ENCODE measurements around the gene SDC3.

DNA sequence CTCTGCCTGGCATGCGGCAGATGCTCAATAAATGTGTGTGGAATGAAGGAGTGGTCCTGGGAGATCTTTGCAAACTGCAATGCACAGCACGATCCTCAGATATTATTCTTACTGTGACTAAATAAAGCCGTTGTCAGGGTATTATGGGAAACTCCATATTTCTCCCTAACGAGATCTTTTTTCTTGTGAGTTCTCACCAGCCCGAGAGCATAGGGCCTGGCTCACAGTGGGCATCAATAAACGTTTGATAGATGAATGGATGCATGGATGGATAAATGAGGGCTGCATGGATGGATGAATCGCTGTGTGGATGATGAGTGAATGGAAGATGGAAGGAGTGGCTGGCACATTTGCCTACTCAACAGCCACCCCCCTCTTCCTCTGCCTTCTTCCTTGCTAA lies 69.6 kb downstream of the SDC3 start:
- TF ChIP-seq, protein P1, sequence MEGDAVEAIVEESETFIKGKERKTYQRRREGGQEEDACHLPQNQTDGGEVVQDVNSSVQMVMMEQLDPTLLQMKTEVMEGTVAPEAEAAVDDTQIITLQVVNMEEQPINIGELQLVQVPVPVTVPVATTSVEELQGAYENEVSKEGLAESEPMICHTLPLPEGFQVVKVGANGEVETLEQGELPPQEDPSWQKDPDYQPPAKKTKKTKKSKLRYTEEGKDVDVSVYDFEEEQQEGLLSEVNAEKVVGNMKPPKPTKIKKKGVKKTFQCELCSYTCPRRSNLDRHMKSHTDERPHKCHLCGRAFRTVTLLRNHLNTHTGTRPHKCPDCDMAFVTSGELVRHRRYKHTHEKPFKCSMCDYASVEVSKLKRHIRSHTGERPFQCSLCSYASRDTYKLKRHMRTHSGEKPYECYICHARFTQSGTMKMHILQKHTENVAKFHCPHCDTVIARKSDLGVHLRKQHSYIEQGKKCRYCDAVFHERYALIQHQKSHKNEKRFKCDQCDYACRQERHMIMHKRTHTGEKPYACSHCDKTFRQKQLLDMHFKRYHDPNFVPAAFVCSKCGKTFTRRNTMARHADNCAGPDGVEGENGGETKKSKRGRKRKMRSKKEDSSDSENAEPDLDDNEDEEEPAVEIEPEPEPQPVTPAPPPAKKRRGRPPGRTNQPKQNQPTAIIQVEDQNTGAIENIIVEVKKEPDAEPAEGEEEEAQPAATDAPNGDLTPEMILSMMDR (IDR thresholded peaks at IDR 0.05): no peak
- TF ChIP-seq, protein P2, sequence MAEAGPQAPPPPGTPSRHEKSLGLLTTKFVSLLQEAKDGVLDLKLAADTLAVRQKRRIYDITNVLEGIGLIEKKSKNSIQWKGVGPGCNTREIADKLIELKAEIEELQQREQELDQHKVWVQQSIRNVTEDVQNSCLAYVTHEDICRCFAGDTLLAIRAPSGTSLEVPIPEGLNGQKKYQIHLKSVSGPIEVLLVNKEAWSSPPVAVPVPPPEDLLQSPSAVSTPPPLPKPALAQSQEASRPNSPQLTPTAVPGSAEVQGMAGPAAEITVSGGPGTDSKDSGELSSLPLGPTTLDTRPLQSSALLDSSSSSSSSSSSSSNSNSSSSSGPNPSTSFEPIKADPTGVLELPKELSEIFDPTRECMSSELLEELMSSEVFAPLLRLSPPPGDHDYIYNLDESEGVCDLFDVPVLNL (CRISPR knock-in tag; IDR thresholded peaks at IDR 0.05; ENCODE audit: borderline replicate concordance, low read depth): no peak
- TF ChIP-seq MXD4 (CRISPR knock-in tag; IDR thresholded peaks at IDR 0.05; ENCODE audit: borderline replicate concordance) (no peak), NR2C2 (CRISPR knock-in tag; IDR thresholded peaks at IDR 0.05) (no peak), NFYB (CRISPR knock-in tag; conservative IDR thresholded peaks at IDR 0.05; ENCODE audit: low read depth) (no peak), SP1 (CRISPR knock-in tag; conservative IDR thresholded peaks at IDR 0.05) (no peak), ZNF423 (CRISPR knock-in tag; IDR thresholded peaks at IDR 0.05) (no peak), ETV6 (CRISPR knock-in tag; IDR thresholded peaks at IDR 0.05) (no peak)
- TF ChIP-seq, protein P3, sequence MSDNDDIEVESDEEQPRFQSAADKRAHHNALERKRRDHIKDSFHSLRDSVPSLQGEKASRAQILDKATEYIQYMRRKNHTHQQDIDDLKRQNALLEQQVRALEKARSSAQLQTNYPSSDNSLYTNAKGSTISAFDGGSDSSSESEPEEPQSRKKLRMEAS (CRISPR knock-in tag; IDR thresholded peaks at IDR 0.05): no peak
- TF ChIP-seq, protein P4, sequence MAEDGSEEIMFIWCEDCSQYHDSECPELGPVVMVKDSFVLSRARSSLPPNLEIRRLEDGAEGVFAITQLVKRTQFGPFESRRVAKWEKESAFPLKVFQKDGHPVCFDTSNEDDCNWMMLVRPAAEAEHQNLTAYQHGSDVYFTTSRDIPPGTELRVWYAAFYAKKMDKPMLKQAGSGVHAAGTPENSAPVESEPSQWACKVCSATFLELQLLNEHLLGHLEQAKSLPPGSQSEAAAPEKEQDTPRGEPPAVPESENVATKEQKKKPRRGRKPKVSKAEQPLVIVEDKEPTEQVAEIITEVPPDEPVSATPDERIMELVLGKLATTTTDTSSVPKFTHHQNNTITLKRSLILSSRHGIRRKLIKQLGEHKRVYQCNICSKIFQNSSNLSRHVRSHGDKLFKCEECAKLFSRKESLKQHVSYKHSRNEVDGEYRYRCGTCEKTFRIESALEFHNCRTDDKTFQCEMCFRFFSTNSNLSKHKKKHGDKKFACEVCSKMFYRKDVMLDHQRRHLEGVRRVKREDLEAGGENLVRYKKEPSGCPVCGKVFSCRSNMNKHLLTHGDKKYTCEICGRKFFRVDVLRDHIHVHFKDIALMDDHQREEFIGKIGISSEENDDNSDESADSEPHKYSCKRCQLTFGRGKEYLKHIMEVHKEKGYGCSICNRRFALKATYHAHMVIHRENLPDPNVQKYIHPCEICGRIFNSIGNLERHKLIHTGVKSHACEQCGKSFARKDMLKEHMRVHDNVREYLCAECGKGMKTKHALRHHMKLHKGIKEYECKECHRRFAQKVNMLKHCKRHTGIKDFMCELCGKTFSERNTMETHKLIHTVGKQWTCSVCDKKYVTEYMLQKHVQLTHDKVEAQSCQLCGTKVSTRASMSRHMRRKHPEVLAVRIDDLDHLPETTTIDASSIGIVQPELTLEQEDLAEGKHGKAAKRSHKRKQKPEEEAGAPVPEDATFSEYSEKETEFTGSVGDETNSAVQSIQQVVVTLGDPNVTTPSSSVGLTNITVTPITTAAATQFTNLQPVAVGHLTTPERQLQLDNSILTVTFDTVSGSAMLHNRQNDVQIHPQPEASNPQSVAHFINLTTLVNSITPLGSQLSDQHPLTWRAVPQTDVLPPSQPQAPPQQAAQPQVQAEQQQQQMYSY (CRISPR knock-in tag; IDR thresholded peaks at IDR 0.05): no peak
- TF ChIP-seq, protein P5, sequence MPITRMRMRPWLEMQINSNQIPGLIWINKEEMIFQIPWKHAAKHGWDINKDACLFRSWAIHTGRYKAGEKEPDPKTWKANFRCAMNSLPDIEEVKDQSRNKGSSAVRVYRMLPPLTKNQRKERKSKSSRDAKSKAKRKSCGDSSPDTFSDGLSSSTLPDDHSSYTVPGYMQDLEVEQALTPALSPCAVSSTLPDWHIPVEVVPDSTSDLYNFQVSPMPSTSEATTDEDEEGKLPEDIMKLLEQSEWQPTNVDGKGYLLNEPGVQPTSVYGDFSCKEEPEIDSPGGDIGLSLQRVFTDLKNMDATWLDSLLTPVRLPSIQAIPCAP (CRISPR knock-in tag; IDR thresholded peaks at IDR 0.05): no peak

Data from WTC11 (cell line).